Choroid plexus epithelial cell (primary cell): ENCODE results near the gene CSTPP1.

ENCODE experiments used
- DNase-seq: peaks from one replicate; pipeline ENCODE4 v3.0.0-alpha.2; 2010; ENCODE audit warnings: low read depth
- H3K4me3 ChIP-seq: 2 replicates; pipeline ENCODE4 v1.5.1; 2011; ENCODE audit warnings: low read depth, mild to moderate bottlenecking, control low read depth, low read length, moderate library complexity
- TF ChIP-seq, protein P1 (sequence below): conservative IDR thresholded peaks from 2 replicates; pipeline ENCODE4 v1.5.1; 2011; ENCODE audit warnings: low read depth, mild to moderate bottlenecking, control low read depth, inconsistent platforms, low read length, moderate library complexity

CSTPP1 gene

DNA sequence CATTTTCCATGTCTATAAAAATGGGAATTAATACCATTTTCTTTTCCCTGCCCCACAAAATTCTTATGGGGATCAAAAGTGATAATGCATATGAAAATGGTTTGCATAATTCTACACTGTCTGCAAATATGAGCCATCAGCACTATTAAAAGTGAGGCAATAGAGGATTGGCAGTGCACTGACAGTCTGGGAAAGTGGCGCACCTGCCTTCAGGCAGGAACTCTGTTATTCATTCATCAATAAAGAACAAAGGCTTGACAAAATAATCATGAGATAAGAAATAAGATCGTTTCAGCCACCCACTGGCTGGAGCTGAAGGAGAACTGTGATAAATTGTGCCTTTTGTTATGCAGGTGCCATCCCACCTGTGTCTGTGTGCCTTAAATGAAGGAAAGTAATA lies 190.7 kb downstream of the CSTPP1 start:
- TF ChIP-seq, protein P1, sequence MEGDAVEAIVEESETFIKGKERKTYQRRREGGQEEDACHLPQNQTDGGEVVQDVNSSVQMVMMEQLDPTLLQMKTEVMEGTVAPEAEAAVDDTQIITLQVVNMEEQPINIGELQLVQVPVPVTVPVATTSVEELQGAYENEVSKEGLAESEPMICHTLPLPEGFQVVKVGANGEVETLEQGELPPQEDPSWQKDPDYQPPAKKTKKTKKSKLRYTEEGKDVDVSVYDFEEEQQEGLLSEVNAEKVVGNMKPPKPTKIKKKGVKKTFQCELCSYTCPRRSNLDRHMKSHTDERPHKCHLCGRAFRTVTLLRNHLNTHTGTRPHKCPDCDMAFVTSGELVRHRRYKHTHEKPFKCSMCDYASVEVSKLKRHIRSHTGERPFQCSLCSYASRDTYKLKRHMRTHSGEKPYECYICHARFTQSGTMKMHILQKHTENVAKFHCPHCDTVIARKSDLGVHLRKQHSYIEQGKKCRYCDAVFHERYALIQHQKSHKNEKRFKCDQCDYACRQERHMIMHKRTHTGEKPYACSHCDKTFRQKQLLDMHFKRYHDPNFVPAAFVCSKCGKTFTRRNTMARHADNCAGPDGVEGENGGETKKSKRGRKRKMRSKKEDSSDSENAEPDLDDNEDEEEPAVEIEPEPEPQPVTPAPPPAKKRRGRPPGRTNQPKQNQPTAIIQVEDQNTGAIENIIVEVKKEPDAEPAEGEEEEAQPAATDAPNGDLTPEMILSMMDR: no peak

GRCh38 chr11:47130543-47130942 lies 194.0 kb downstream of the CSTPP1 start:
- TF ChIP-seq, protein P1: no peak
- no peak for DNase-seq
- no peak overlapping the region for H3K4me3 ChIP-seq

More for the DNA sequence above, 190.7 kb downstream of the CSTPP1 start:
- no peak for DNase-seq
- H3K4me3 ChIP-seq: no peak overlapping the region

GRCh38 chr11:47131136-47131535 lies 194.6 kb downstream of the CSTPP1 start:
- H3K4me3 ChIP-seq: no peak overlapping the region
- TF ChIP-seq, protein P1: no peak
- no peak for DNase-seq

- no peak overlapping the region for H3K4me3 ChIP-seq
- TF ChIP-seq, protein P1: no peak
- no peak for DNase-seq
Measured at GRCh38 chr11:47132490-47132889, 195.9 kb downstream of the CSTPP1 start.

GRCh38 chr11:47132981-47133380 lies 196.4 kb downstream of the CSTPP1 start:
- TF ChIP-seq, protein P1: no peak
- no peak for DNase-seq
- no peak overlapping the region for H3K4me3 ChIP-seq

GRCh38 chr11:47136327-47136726 lies 199.8 kb downstream of the CSTPP1 start:
- TF ChIP-seq, protein P1: no peak
- H3K4me3 ChIP-seq: no peak overlapping the region

GRCh38 chr11:47136921-47137320 lies 200.4 kb downstream of the CSTPP1 start:
- no peak for DNase-seq
- TF ChIP-seq, protein P1: no peak
- no peak overlapping the region for H3K4me3 ChIP-seq

More at GRCh38 chr11:47136327-47136726, 199.8 kb downstream of the CSTPP1 start:
- no peak for DNase-seq
